H1 (cell line): Measurements from ENCODE around the gene METTL6. TPM values are rescaled to one million over a fixed set of nuclear protein-coding genes. Genes with fewer than 3 reads are reported as not detected.

Experiments used
- CTCF ChIA-PET: fragments of 300-600 bp; sonication (Branson Sonifier 250); formaldehyde crosslinking; loops from one replicate; lab custom pipeline; 2021; ENCODE audit not compliant: partially characterized antibody; lab: Charles Lee
- POLR2A ChIA-PET: fragments of 300-600 bp; sonication (Branson Sonifier 250); formaldehyde crosslinking; loops from one replicate; lab custom pipeline; 2021; ENCODE audit warnings: inconsistent platforms; ENCODE audit not compliant: partially characterized antibody; lab: Charles Lee
- DNase-seq, 2 experiments: peaks; one replicate each; pipeline versions ENCODE4 v3.0.0 to v3.0.0-alpha.2; 2010 to 2022; ENCODE audit warnings: low spot score in 2 of 2, low read depth in 1 of 2, mixed read lengths in 1 of 2
- FAIRE-seq: peaks from 2 replicates; lab custom pipeline; 2011; peaks lifted over from hg19 to GRCh38; lab: Jason Lieb, UNC
- H2AFZ ChIP-seq: 2 replicates; pipeline ENCODE4 v1.8.1; 2012; ENCODE audit warnings: low read length, inconsistent platforms
- H2AK5ac ChIP-seq: 2 replicates; pipeline ENCODE4 v1.6.1; 2013; ENCODE audit warnings: low read depth, low read length
- H2BK120ac ChIP-seq: replicated peaks from 2 replicates; pipeline ENCODE3; 2013; ENCODE audit warnings: low read depth, low read length, inconsistent platforms
- H2BK12ac ChIP-seq: 2 replicates; pipeline ENCODE4 v1.6.1; 2013; ENCODE audit warnings: low read depth, low read length
- H2BK15ac ChIP-seq: 2 replicates; pipeline ENCODE4 v1.6.1; 2013; ENCODE audit warnings: low read length
- H2BK20ac ChIP-seq: 2 replicates; pipeline ENCODE4 v1.6.1; 2013; ENCODE audit warnings: low read length
- H2BK5ac ChIP-seq: 2 replicates; pipeline ENCODE4 v1.6.1; 2013; ENCODE audit warnings: low read depth, low read length
- H3K14ac ChIP-seq: 2 replicates; pipeline ENCODE4 v1.6.1; 2013; ENCODE audit warnings: inconsistent platforms; ENCODE audit not compliant: insufficient read length
- H3K18ac ChIP-seq: 2 replicates; pipeline ENCODE4 v1.6.1; 2013; ENCODE audit warnings: low read length; ENCODE audit errors: extremely low read depth
- H3K23ac ChIP-seq: 2 replicates; pipeline ENCODE4 v1.6.1; 2013; ENCODE audit warnings: inconsistent platforms; ENCODE audit not compliant: insufficient read length
- H3K23me2 ChIP-seq: 2 replicates; pipeline ENCODE4 v1.6.1; 2013; ENCODE audit warnings: low read depth, low read length
- H3K27ac ChIP-seq: 2 replicates; pipeline ENCODE4 v1.6.1; 2011; ENCODE audit warnings: low read depth, low read length, inconsistent platforms
- H3K27me3 ChIP-seq, 4 experiments: replicated peaks in 1 of 4; 1 replicate in 1 of 4; 2 replicates in 3 of 4; pipeline versions ENCODE4 v1.6.1 to v1.8.1; 2011 to 2013; ENCODE audit warnings: low read length in 3 of 4, mild to moderate bottlenecking in 3 of 4, inconsistent platforms in 2 of 4, mixed read lengths in 2 of 4, moderate library complexity in 1 of 4; ENCODE audit not compliant: control insufficient read depth in 3 of 4, insufficient read depth in 3 of 4; ENCODE audit errors: extremely low read depth in 1 of 4
- H3K36me3 ChIP-seq, 4 experiments: 2 replicates each; pipeline versions ENCODE4 v1.6.1 to v1.8.1; 2011 to 2013; ENCODE audit warnings: mild to moderate bottlenecking in 4 of 4, low read length in 3 of 4, moderate library complexity in 2 of 4, control low read depth in 1 of 4, inconsistent platforms in 1 of 4; ENCODE audit not compliant: insufficient read depth in 4 of 4, control insufficient read depth in 2 of 4
- H3K4ac ChIP-seq: replicated peaks from 2 replicates; pipeline ENCODE3; 2013; ENCODE audit warnings: low read length, low read depth, mixed read lengths, inconsistent platforms; ENCODE audit not compliant: insufficient read length
- H3K4me1 ChIP-seq, 4 experiments: replicated peaks in 1 of 4; 1 replicate in 1 of 4; 2 replicates in 3 of 4; pipeline versions ENCODE4 v1.6.1 to v1.8.1; 2011 to 2013; ENCODE audit warnings: low read length in 3 of 4, inconsistent platforms in 2 of 4, mixed read lengths in 1 of 4; ENCODE audit not compliant: insufficient read depth in 4 of 4, control insufficient read depth in 3 of 4
- H3K4me2 ChIP-seq, 2 experiments: 2 replicates each; pipeline versions ENCODE4 v1.6.1 to v1.8.1; 2011 to 2013; ENCODE audit warnings: low read depth in 2 of 2, low read length in 2 of 2, control low read depth in 1 of 2, inconsistent platforms in 1 of 2, mild to moderate bottlenecking in 1 of 2; ENCODE audit not compliant: insufficient read depth in 1 of 2
- H3K4me3 ChIP-seq, 4 experiments: fragments of 200-600, 300-600 bp in 1 of 4; sonication (generic), shearing (Covaris generic), sonication (Bioruptor Twin) in 1 of 4; 2 replicates each; pipeline versions ENCODE4 v1.5.1 to v1.8.1; 2011 to 2016; ENCODE audit warnings: low read length in 4 of 4, low read depth in 3 of 4, control low read depth in 2 of 4, inconsistent platforms in 2 of 4, mild to moderate bottlenecking in 2 of 4, mixed read lengths in 1 of 4, moderate library complexity in 1 of 4; ENCODE audit not compliant: insufficient read depth in 2 of 4; ENCODE audit errors: extremely low read depth in 1 of 4
- H3K56ac ChIP-seq: replicated peaks from 2 replicates; pipeline ENCODE3; 2013; ENCODE audit warnings: low read depth, mild to moderate bottlenecking, mixed read lengths, low read length, inconsistent platforms; ENCODE audit not compliant: insufficient read length
- H3K79me1 ChIP-seq: 2 replicates; pipeline ENCODE4 v1.6.1; 2013; ENCODE audit warnings: low read depth, low read length, control low read depth
- H3K79me2 ChIP-seq, 2 experiments: 2 replicates each; pipeline versions ENCODE4 v1.6.1 to v1.8.1; 2012 to 2013; ENCODE audit warnings: low read length in 2 of 2, mild to moderate bottlenecking in 2 of 2, inconsistent platforms in 1 of 2; ENCODE audit not compliant: insufficient read depth in 2 of 2, control insufficient read depth in 1 of 2
- H3K9ac ChIP-seq, 4 experiments: replicated peaks in 1 of 4; 1 replicate in 1 of 4; 2 replicates in 3 of 4; pipeline versions ENCODE4 v1.6.1 to v1.8.1; 2011 to 2013; ENCODE audit warnings: low read depth in 3 of 4, low read length in 3 of 4, control low read depth in 2 of 4, mild to moderate bottlenecking in 2 of 4, moderate library complexity in 2 of 4, inconsistent platforms in 1 of 4; ENCODE audit errors: extremely low read depth in 1 of 4
- H3K9me3 ChIP-seq, 2 experiments: 2 replicates each; pipeline versions ENCODE4 v1.6.1 to v1.8.1; 2012 to 2013; ENCODE audit warnings: mild to moderate bottlenecking in 2 of 2, moderate library complexity in 2 of 2, control low read depth in 1 of 2, inconsistent platforms in 1 of 2, low read depth in 1 of 2, low read length in 1 of 2, mixed read lengths in 1 of 2; ENCODE audit not compliant: insufficient read depth in 2 of 2
- H4K20me1 ChIP-seq, 2 experiments: replicated peaks in 1 of 2; 2 replicates each; pipeline versions ENCODE3 to v1.8.1; 2011 to 2013; ENCODE audit warnings: inconsistent platforms in 2 of 2, low read length in 2 of 2, mild to moderate bottlenecking in 1 of 2; ENCODE audit not compliant: insufficient read depth in 2 of 2, control insufficient read depth in 1 of 2
- H4K5ac ChIP-seq: 2 replicates; pipeline ENCODE4 v1.6.1; 2013; ENCODE audit warnings: low read length, low read depth, mixed read lengths, inconsistent platforms; ENCODE audit not compliant: insufficient read length
- H4K8ac ChIP-seq: 2 replicates; pipeline ENCODE4 v1.8.0; 2013; ENCODE audit warnings: mild to moderate bottlenecking, moderate library complexity, low read length, inconsistent platforms; ENCODE audit not compliant: insufficient read depth; ENCODE audit errors: extremely low read depth
- H4K91ac ChIP-seq: replicated peaks from 2 replicates; pipeline ENCODE3; 2013; ENCODE audit warnings: low read length, mixed read lengths, inconsistent platforms; ENCODE audit not compliant: insufficient read length
- CBX5 ChIP-seq: fragments of 300-800, 300-1000 bp; sonication (generic); IDR thresholded peaks from 2 replicates; pipeline ENCODE4 v1.7.1; 2016; ENCODE audit warnings: antibody characterized with exemption, low read length, low read depth
- CREB1 ChIP-seq: IDR thresholded peaks from 2 replicates; pipeline ENCODE4 v1.6.1; 2012; ENCODE audit warnings: inconsistent platforms
- KDM1A ChIP-seq: fragments of 200-600, 300-600 bp; sonication (generic); IDR thresholded peaks from 2 replicates; pipeline ENCODE4 v1.7.1; 2016; ENCODE audit warnings: mild to moderate bottlenecking, low read length, borderline replicate concordance
- KDM5A ChIP-seq: fragments of 200-600 bp; IDR thresholded peaks from 2 replicates; pipeline ENCODE4 v1.7.1; 2012; ENCODE audit warnings: mild to moderate bottlenecking, low read length, inconsistent platforms, mixed read lengths
- MAFK ChIP-seq: IDR thresholded peaks from 2 replicates; pipeline ENCODE4 v1.6.1; 2012; ENCODE audit warnings: low read depth, mild to moderate bottlenecking, improper control_type of control experiment, low read length
- RAD21 ChIP-seq, 2 experiments: IDR thresholded peaks in 1 of 2; conservative IDR thresholded peaks in 1 of 2; 2 replicates each; pipeline ENCODE4 v1.6.1; 2011; ENCODE audit warnings: low read depth in 2 of 2, low read length in 2 of 2, improper control_type of control experiment in 1 of 2, inconsistent platforms in 1 of 2, mild to moderate bottlenecking in 1 of 2, moderate library complexity in 1 of 2
- RNF2 ChIP-seq: fragments of 200-900, 300-1000 bp; sonication (generic); IDR thresholded peaks from 2 replicates; pipeline ENCODE4 v1.7.1; 2016; ENCODE audit warnings: borderline replicate concordance, low read depth, mild to moderate bottlenecking, antibody characterized with exemption, low read length; ENCODE audit not compliant: poor library complexity, severe bottlenecking; ENCODE audit errors: missing control alignments
- SAP30 ChIP-seq: fragments of 300-600 bp; sonication (generic); IDR thresholded peaks from 2 replicates; pipeline ENCODE4 v1.7.1; 2012; ENCODE audit warnings: low read length, moderate library complexity, mild to moderate bottlenecking, inconsistent platforms; ENCODE audit not compliant: insufficient read depth, insufficient replicate concordance
- SIX5 ChIP-seq: IDR thresholded peaks from 2 replicates; pipeline ENCODE4 v1.6.1; 2011; ENCODE audit warnings: mild to moderate bottlenecking, low read depth, low read length
- SP1 ChIP-seq: IDR thresholded peaks from 2 replicates; pipeline ENCODE4 v1.6.1; 2011; ENCODE audit warnings: low read depth, low read length
- TCF12 ChIP-seq: IDR thresholded peaks from 2 replicates; pipeline ENCODE4 v1.6.1; 2011; ENCODE audit warnings: low read depth, mild to moderate bottlenecking, low read length
- TEAD4 ChIP-seq: IDR thresholded peaks from 2 replicates; pipeline ENCODE4 v1.6.1; 2012; ENCODE audit warnings: low read depth, low read length, inconsistent platforms, mixed read lengths
- WGBS, 2 experiments: shearing (Covaris generic) in 1 of 2; methylation state at CpG; one replicate each; pipeline versions ENCODE4 v1.1.6 to v1.1.7; 2013 to 2015; ENCODE audit warnings: low lambda C conversion rate in 2 of 2, mixed read lengths in 2 of 2, inconsistent platforms in 1 of 2, low coverage in 1 of 2, missing lambda C conversion rate in 1 of 2; ENCODE audit not compliant: insufficient replicate concordance in 2 of 2, insufficient coverage in 1 of 2, insufficient read length in 1 of 2; ENCODE audit errors: extremely low coverage in 1 of 2, missing lambda C conversion rate in 1 of 2; 5-methylcytosine and 5-hydroxymethylcytosine counted together
- polyA plus RNA-seq, 7 experiments: library from polyadenylated mRNA; depleted of rRNA in 3 of 7; stranded (reverse) in 5 of 7; unstranded in 2 of 7; fragments of >200 nt in 5 of 7; fragments of 200-250 nt in 2 of 7; gene quantifications; 1 replicate in 5 of 7; 2 replicates in 1 of 7; 4 replicates in 1 of 7; pipeline versions ENCODE4 v1.2.1 to v1.2.3, GENCODE V29; 2011 to 2013; ENCODE audit warnings: missing spikeins in 2 of 7, mixed read lengths in 2 of 7
- total RNA-seq: library from RNA; stranded (reverse); fragmentation: NEBNext Ultra II Directional; extraction: Animal tissue kit (Norgen Biotek cat#: 25700); gene quantifications from 2 replicates; pipeline ENCODE4 v1.2.1, GENCODE V29; 2021

METTL6 gene
- total and polyA plus RNA-seq, 2 of the 8 experiments (the other 6 are each of a cell fraction or from before 2014, with no cell fraction given) = 18.4 to 20.0 TPM

DNA sequence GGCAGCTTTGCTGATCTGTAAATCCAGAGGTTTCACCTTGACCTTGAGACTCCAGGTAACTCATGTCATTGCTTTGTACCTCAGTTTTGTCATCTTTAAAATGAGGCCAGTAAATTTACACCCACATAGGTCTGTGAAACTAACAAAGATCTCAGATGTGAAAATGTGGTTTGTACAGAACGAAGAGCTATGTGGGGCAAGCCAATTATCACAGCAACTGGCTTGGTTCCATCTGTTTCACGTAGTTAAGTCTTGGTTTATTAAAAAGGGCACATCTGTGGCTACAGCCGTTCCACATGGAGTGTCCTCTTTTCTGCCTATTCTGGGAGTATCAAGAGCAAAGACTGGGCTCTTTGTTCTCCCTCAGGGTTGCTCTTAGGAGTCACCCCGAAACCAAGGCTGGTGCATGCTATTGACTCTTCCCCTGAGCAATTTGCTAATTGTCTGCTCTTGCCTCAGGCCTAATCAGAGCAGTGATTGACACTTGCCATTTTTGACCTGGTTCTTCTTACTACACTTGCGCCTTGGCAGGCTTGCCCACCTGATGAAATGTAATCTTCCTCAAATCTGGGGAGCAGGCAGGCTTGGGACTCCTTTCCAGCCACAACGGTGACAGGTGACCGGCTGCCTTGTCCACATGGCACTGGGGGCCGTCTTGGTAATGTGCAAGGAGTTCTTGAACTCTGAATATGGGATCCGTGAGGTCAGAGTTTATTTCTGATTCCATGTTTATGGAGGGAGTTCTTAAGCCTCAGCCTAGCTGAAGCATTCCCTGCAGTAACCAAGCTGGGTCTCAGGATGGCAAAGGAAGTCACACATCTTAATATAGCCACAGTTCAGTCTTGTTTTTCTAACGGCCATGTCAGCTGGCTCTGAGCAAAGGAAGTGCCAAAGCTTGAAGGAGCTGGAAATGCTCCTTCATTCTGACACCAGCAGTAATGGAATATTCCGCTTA is 40.2 kb upstream of the METTL6 start:
- H3K4me3 ChIP-seq = no peak overlapping the region
- H3K9me3 ChIP-seq = no peaks in the 10 kb centered on the region
- H2AFZ ChIP-seq = no peak overlapping the region
- no peaks in the 10 kb centered on the region for H3K27me3 ChIP-seq
- H4K8ac ChIP-seq = no peak overlapping the region; the same call in 1 of the 2 replicates
- no peak overlapping the region for H2BK5ac ChIP-seq
- no peaks in the 10 kb centered on the region for H3K36me3 ChIP-seq
- H3K23me2 ChIP-seq = no peaks in the 10 kb centered on the region; the same call in 1 of the 2 replicates
- no peak overlapping the region for H4K91ac ChIP-seq
- no peak overlapping the region for H3K18ac ChIP-seq
- TF ChIP-seq SAP30 (no peak), SP1 (no peak), CREB1 (no peak), TCF12 (no peak), TEAD4 (no peak), KDM1A (no peak), KDM5A (no peak), SIX5 (no peak), RAD21 (IDR thresholded peaks at IDR 0.05 in 1 of 2, conservative IDR thresholded peaks at IDR 0.05 in 1 of 2; ENCODE audit: low read depth in 2 of 2, low read length in 2 of 2) (no peak), MAFK (no peak), RNF2 (no peak), CBX5 (no peak)
- CTCF ChIA-PET = interaction anchor here (1.1 to 3.1 kb wide), 6 partner anchors 13 to 84 kb away, joined by 3 to 15 read pairs (median 4); no protein-coding TSS in a partner anchor
- H2AK5ac ChIP-seq = no peak overlapping the region
- WGBS, 2 experiments = 92% methylated on average over 11 of the region's 11 CpGs; no CpG with 5 or more reads in 1 of the 2 experiments
- H3K4me2 ChIP-seq = no peak overlapping the region
- H4K5ac ChIP-seq = no peak overlapping the region
- no peak overlapping the region for H2BK20ac ChIP-seq
- POLR2A ChIA-PET = interaction anchor here (1.2 kb wide), 1 partner anchor 20 kb away, joined by 3 read pairs; no protein-coding TSS in a partner anchor
- no peaks in the 10 kb centered on the region for H3K4me1 ChIP-seq
- H2BK120ac ChIP-seq = no peak overlapping the region
- no peak overlapping the region for H3K9ac ChIP-seq
- H4K20me1 ChIP-seq = no peaks in the 10 kb centered on the region
- no peak overlapping the region for H3K56ac ChIP-seq
- H3K4ac ChIP-seq = no peak overlapping the region
- no peak overlapping the region for H2BK12ac ChIP-seq
- no peak overlapping the region for H3K14ac ChIP-seq
- no peak overlapping the region for H3K23ac ChIP-seq
- H3K79me1 ChIP-seq = no peaks in the 10 kb centered on the region
- DNase-seq = no peak
- no peak overlapping the region for H2BK15ac ChIP-seq
- H3K79me2 ChIP-seq = no peaks in the 10 kb centered on the region
- H3K27ac ChIP-seq = no peak overlapping the region
- no peak for FAIRE-seq
